Measurements from ENCODE around the gene TTC14.
"Not testable (repeated sequence)": the region's sequence is repeated elsewhere in the genome, so short reads cannot be mapped to it uniquely, and the experiment has no call there.

The TTC14 gene, protein sequence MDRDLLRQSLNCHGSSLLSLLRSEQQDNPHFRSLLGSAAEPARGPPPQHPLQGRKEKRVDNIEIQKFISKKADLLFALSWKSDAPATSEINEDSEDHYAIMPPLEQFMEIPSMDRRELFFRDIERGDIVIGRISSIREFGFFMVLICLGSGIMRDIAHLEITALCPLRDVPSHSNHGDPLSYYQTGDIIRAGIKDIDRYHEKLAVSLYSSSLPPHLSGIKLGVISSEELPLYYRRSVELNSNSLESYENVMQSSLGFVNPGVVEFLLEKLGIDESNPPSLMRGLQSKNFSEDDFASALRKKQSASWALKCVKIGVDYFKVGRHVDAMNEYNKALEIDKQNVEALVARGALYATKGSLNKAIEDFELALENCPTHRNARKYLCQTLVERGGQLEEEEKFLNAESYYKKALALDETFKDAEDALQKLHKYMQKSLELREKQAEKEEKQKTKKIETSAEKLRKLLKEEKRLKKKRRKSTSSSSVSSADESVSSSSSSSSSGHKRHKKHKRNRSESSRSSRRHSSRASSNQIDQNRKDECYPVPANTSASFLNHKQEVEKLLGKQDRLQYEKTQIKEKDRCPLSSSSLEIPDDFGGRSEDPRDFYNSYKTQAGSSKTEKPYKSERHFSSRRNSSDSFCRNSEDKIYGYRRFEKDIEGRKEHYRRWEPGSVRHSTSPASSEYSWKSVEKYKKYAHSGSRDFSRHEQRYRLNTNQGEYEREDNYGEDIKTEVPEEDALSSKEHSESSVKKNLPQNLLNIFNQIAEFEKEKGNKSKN

DNA sequence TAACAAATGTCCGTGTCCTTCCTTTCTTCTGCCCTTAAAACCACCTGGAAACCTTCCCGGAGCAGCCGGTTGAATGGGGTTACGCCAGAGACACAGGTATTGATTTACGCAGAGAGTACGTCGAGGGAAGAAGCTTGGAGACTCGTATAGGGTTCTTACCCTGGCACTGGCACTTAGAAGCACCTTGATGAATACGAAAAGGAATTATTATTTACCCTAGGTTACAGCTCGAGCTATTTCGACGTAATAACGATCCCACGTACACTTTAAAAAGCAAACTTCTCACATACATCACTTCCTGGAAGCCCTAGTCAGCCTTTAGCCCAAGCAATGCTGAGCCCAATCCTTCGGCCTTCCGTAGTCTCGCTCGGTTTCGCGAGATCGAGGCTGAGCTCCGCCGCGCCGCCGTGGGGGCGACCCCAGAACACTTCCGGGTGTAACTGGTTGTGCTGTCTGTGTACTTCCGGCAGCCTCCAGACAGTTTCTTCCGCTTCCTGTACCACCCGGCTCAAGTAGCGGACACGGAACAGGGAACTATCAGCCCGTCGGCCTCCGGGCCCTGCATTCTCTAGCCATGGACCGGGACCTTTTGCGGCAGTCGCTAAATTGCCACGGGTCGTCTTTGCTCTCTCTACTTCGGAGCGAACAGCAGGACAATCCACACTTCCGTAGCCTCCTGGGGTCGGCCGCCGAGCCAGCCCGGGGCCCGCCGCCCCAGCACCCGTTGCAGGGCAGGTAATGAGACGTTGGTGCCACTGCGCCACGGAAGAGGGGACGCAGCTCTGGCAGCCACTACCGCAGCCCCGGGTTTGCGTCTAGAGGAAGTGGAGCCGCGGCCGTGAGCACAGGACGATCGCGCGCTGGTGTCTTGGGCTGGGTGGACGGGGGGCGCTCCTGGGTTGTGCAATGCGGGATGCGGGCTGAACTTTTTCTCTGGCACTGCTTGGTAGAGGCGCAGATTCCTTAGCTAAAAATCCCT, at the start of gene TTC14:
TSS of gene TTC14 (plus strand) at position 476 of the 979 bp plus-strand sequence. CDS start at position 575, 99 bp downstream.
- FAIRE-seq, result peak; percentile 66

DNA sequence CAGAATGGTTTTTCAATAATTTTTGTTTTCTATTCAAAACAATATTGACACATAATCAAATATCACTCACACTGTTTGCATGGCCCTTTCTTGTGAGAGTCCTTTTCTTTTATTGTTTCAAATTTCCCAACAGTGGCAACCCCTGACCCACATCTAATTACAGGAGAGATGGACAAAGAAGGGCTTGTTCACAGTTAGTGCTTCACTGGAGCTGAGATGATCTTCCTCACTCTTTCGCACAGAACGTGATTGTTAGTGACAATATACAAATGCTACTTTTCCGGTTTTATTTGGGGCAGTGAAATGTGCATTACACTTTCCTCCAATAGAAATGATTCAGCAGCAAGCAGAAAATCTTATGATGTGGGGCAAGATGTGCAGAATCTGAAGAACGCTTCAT, 38.6 kb upstream of the TTC14 start:
- FAIRE-seq, result no peak

DNA sequence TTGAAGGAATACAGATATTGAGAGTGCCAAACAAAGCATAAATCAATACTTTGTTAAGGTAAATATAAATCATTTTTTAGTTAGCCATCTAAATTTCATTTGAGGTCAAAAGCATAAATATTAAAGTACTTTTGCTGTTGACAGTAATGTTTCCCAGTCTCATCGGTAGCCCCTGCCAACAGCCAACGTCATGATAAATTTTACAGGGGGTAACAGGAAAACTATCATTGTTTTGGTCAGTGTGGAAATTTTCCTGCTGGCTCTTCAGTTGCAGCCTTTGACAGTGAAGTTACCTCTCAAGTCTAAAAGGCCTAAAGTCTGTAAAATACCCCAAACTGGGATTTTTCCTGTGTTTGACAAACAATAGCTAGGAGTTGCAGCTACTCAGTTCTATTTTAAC, 37.3 kb upstream of the TTC14 start:
- no peak for FAIRE-seq

DNA sequence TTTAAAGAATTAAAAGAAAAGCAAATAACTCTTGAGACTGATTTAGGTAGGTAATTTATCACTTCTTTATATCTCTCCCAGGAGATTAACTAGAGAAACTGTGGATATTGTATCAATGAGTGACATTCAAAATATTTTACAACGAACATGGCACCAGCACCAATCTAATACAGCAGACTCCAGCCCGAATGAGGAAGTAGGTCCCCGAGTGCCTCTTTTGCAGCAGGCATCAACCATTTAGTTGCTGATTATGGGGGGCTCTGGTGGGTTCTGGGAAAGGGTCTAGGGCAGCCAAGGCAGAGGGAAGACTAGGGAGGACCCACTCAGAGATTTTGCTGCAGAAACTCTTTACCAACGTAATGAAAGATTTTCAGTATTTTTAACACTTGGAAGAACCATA, 31.7 kb upstream of the TTC14 start:
- no peak for FAIRE-seq

DNA sequence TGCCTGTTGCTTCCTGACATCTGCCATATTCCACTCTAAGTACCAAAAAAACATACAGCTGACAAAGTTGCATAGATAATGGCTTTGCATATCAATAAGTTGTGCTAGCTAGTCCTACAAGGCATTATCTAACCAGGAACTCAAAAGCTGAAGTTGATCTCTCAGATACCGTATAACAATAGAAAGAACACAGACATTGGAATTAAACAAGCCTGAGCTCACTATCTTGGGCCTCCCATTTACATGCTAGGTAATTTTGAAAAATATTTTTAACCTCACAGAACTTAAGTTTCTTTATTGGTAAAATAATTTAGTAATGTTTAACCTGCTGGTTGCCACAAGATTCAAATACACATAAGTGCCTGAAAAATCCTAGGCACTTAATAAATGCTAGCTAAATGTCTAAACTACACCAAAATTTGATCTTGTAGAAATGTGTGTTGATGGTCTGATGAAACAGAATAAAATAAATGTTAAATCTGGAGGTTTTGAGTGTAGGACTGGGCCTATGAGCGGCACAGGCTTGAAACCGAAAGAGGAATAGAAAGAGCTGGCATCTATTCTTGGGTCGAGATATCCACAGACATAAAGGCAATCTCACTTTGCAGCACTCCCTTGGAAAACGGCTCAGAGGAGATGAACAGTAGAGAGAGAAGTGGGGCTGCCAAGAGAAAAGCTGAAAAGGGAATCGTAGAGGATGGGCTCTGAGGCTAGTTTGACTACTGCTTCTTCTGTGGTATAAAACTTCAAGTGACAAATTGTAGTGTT, 29.9 kb upstream of the TTC14 start:
- FAIRE-seq, result no peak

DNA sequence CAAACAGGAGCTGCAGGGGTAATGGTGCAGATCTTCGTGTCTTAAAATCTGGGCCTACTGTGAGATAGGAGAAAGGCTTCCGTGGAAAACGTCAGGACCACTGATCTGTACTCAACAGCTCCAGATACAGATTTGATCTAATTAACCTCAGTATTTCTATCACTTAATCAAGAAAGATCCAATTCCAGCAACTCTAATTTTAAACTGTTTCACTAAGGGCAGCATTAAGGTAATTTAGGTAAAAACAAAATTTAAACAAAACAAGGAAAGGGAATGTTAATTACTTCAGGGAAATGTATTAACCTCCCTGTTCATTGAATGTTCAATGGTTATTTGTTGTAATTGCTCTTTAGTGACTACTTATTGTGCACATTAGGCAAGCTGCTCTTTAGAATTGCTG, 26.4 kb upstream of the TTC14 start:
- no peak for FAIRE-seq

DNA sequence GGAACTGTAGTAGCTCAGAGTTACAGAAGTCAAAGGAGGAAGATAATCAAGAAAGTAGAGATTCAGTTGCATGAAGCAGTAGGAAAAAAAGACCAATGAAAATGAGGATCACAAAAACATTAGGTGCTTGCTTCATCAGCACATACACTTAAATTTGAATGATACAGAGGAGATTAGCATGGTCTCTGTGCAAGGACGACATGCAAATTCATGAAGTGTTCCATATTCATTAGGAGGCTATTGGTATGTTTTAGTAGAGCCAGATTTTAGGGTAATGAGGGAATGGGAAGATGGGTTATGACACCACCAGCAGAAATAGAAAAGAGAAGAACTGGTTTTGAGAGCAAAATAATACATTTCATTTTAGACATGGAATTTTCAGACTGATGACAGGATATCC, 21.0 kb upstream of the TTC14 start:
- no peak for FAIRE-seq

DNA sequence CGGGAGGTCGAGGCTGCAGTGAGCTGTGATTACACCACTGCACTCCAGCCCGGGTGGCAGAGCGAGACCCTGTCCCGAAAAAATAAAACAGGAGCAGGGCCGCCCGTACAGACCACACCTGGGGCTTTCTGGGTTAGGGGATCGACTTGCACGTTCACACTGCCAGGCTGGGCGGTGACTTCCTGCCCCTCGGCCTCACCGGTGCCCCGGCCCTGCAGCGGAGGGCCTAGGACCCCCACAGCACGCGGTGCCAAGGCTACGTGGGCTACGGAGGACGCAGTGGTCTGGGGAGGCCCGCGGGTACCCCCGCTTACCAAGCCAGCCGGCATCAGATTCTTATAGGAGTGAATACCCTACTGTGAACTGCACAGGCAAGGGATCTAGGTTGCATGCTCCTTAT, 11.6 kb upstream of the TTC14 start:
- FAIRE-seq, result no peak

DNA sequence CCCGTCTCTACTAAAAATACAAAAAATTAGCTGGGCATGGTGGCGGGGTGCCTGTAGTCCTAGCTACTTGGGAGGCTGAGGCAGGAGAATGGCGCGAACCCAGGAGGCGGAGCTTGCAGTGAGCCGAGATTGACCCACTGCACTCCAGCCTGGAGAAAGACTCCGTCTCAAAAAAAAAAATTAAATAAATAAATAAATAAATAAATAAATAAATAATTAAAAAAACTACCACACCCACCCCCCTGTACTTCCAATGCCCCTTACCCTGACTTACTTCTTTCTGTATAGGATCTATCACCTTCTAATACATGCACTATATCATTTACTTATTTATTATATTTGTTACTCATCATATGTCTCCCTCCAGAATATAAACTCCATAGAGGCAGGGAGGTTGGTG, 8.3 kb upstream of the TTC14 start:
- not testable (repeated sequence) for FAIRE-seq

DNA sequence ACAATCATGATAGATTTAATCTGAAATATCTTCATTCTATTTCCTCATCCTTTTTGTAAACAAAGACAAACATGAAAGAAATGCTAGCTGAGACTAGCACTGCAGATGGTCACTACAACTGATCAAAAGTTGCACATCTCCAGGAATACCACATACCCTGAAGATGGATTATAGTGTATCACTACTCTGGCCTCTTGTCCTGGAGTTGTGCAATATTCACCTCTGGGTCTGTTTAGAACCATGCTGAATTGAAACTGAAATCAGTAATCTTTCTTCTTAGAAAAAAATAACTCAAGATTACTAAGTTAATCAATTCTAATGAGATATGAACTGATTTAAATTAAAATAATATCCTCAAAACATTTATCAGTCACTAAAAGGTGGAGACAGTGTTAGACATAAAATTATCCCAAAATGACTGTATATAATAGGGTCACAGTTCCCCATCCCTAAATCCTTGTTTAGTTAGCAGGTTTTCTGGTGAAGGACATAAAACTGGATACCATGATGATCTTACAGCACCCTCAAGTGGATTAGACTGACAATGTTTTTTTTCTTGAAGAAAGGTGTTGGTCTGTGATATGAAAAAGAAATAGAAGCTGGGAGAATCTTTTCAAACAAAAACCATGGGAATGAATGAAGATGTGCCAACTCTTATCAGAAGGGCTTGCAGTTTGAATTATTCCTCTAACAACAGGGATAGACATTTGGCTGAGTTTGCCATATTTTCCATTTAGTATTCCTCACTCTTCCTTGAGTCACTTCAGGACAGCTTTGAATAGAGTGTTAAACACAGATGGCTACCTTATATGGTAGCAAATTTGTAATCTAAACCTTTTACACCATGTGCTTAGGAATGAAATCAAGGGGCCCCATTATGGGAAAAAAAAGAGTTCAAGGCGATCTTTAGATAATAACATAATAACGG, 7.1 kb upstream of the TTC14 start:
- no peak for FAIRE-seq

DNA sequence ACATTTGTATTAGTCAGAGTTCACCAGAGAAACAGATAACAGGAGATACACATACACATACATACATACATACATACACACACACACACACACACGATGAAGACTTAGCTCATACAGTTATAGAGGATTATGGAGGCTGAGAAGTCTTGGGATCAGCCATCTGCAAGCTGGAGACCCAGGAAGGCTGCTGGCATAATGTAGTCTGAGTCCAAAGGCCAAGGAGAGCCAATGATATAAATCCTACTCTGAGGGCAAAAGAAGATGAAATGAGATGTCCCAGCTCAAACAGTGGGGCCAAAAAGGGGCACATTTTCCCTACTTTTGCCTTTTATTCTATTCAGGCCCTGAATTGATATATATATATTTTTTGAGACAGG, 6.4 kb upstream of the TTC14 start:
- no peak for FAIRE-seq

DNA sequence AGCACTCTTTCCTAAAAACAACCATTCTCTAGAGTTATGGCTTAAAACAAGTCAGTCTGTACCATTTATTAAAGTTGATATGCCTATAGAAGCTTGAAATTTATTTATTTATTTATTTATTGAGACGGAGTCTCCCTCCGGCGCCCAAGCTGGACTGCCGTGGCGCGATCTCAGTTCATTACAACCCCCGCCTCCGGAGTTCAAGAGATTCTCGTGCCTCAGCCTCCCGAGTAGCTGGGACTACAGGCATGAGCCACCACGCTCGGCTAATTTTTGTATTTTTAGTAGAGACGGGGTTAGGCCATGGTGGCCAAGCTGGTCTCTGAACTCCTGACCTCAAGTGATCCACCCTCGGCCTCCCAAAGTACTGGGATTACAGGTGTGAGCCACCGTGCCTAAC, 1.5 kb upstream of the TTC14 start:
- no peak for FAIRE-seq

DNA sequence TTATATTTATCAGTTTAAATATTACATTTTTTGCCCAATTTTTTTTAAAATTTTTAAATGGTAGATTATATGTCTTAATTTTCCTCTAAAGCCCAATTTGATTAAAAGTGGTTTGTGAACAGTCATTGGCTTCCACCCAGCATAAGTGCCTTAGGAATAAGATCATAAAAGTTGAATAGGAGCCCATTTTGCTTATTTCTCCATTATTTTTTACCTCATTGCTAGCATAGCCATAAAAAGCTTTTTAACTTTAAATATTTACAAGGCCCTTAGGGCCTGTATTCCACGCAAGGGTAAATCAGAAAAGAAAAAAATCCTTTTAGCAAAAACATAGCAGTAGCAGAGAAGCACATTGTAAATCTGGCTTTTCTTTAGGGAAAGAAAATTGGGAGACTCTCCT, 9.0 kb downstream of the TTC14 start:
- no peak for FAIRE-seq

DNA sequence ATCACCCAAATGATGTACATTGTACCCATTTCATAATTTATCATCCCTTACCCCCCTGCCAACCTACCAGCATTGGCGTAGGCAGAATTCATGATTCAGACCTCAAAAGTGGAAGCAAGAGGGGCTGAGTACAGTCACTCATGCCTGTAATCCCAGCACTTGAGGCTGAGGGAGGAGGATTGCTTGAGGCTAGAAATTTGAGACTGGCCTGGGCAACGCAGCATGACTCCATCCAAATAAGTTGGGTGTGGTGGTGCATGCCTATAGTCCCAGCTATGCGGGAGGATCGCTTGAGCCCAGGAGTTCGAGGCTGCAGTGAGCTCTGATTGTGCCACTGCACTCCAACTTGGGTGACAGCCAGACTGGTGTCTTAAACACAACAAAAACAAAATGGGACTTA, 10.4 kb downstream of the TTC14 start:
- no peak for FAIRE-seq

DNA sequence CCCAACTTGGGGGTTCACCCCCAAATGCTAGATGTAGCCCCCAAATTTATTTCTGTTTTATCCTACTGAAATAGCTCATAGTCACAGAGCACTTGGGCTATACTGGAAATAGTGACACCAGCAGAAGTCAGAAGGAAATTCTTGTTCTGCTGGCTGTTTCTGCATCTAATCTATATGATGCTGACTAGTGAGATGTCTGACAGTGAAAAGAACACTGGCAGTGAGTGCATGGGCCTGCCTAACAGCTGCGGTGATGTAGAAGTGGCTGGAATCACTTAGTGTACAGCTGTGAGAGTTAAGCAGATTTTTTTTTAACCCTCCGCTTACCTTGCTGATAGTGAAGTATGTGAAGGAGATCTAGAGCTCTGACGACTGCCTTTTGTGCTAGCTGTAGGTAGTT, 14.0 kb downstream of the TTC14 start:
- FAIRE-seq, result no peak

DNA sequence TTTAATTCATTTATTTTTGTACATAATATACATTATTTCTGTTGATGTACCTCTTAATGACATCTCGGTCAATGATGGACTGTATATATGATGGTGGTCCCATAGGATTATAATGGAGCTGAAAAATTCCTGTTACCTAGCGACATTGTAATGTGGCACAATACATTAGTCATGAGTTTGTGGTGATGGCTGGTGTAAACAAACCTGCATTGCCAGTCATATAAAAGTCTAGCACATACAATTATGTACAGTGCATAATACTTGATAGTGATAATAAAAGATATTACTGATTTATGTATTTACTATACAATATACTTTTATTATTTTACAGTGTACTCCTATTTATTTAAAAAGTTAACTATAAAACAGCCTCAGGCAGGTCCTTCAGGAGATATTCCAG, 15.1 kb downstream of the TTC14 start:
- peak; percentile 51 for FAIRE-seq

DNA sequence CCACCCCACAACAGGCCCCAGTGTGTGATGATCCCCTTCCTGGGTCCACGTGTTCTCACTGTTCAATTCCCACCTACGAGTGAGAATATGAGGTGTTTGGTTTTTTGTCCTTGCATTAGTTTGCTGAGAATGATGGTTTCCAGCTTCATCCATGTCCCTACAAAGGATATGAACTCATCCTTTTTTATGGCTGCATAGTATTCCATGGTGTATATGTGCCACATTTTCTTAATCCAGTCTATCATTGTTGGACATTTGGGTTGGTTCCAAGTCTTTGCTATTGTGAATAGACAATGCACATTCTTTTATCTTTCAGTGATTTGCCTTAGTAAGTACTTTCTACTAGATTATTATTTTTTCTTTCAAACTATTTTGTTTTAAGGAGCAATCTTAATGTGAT, 16.6 kb downstream of the TTC14 start:
- FAIRE-seq, result not testable (repeated sequence)

DNA sequence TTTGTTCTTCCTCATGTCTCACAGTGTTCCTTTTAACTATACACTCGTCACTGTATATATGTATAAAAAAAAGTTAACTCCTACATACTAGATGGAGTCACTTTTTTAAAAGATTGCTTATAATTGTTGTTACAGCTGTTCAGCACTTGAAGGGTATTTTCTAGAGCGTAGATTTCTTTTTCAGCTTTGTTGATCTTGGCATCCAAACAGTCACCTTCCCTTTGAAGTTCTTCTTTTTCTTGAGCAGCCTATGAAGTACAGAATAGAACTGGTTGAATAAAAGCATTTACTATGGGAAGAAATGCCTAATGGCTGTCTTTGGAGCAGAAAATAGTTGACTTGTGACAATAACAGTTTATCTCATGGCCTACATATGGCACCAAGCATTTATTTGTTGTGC, 17.8 kb downstream of the TTC14 start:
- FAIRE-seq, result no peak

DNA sequence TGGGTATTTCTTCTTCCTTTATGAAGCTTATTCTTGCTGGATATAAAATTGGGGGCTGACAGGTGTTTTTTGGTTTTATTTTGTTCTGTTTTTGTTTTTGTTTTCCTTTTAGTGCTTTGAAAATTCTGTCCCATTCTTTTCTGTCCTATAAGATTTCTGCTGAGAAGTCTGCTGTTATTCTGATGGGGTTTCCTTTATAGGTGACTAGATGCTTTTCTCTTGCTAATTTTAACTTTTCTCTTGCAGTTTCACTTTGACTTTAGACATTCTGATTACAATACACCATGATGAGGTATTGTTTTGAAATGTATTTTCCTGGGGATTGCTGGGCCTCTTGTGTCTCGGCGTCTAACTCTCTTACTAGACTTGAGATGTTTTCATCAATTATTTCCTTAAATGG, 22.8 kb downstream of the TTC14 start:
- no peak for FAIRE-seq

DNA sequence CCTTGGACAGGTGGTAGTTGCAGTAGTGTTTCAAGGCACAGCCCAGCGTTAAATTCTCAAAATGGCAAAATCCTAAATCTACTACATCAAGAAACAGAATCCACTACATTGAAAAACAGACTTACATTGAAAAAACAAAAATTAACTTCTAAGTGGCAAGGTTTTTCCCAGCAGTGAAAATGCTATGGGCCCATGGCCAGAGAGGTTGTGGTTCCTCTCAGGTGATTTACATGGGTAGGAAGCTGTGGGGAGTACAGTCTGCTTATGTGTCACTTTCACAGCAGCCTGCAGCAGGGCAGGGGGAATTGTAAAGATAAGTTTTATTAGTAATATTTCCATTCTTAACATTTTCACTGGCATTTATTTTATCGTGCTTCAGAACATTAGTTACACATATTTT, 24.9 kb downstream of the TTC14 start:
- no peak for FAIRE-seq

DNA sequence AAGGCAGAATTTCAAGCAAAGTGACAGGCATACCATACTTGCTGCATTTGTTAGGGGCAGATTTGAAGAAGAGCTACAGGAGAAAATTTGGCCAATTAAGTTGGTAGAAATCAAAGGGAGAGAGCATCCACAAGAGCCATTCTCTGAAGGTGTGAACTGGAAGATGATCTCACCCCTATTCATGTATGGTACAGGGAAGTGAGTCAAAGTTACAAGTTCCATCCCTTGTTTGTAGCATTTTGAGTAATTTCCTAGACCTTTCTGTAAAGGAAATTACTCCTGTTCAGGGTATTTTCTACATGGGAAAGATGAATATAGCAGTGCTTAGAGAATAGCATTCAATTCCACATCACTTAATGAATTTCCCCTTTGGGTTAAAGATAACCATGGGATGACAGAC, 28.4 kb downstream of the TTC14 start:
- no peak for FAIRE-seq

All from colon (tissue), 2 donors.